H1 (cell line): ENCODE results near the gene ADGRB3. TPM values are rescaled to one million over a fixed set of nuclear protein-coding genes. Genes with fewer than 3 reads are reported as not detected.

Source experiments
- CTCF ChIA-PET: fragments of 300-600 bp; sonication (Branson Sonifier 250); formaldehyde crosslinking; loops from one replicate; lab custom pipeline; 2021; ENCODE audit not compliant: partially characterized antibody; lab: Charles Lee
- POLR2A ChIA-PET: fragments of 300-600 bp; sonication (Branson Sonifier 250); formaldehyde crosslinking; loops from one replicate; lab custom pipeline; 2021; ENCODE audit warnings: inconsistent platforms; ENCODE audit not compliant: partially characterized antibody; lab: Charles Lee
- DNase-seq, 2 experiments: peaks; one replicate each; pipeline versions ENCODE4 v3.0.0 to v3.0.0-alpha.2; 2010 to 2022; ENCODE audit warnings: low spot score in 2 of 2, low read depth in 1 of 2, mixed read lengths in 1 of 2
- FAIRE-seq: peaks from 2 replicates; lab custom pipeline; 2011; peaks lifted over from hg19 to GRCh38; lab: Jason Lieb, UNC
- H2AFZ ChIP-seq: 2 replicates; pipeline ENCODE4 v1.8.1; 2012; ENCODE audit warnings: low read length, inconsistent platforms
- H2AK5ac ChIP-seq: 2 replicates; pipeline ENCODE4 v1.6.1; 2013; ENCODE audit warnings: low read depth, low read length
- H2BK120ac ChIP-seq: replicated peaks from 2 replicates; pipeline ENCODE3; 2013; ENCODE audit warnings: low read depth, low read length, inconsistent platforms
- H2BK12ac ChIP-seq: 2 replicates; pipeline ENCODE4 v1.6.1; 2013; ENCODE audit warnings: low read depth, low read length
- H2BK15ac ChIP-seq: 2 replicates; pipeline ENCODE4 v1.6.1; 2013; ENCODE audit warnings: low read length
- H2BK20ac ChIP-seq: 2 replicates; pipeline ENCODE4 v1.6.1; 2013; ENCODE audit warnings: low read length
- H2BK5ac ChIP-seq: 2 replicates; pipeline ENCODE4 v1.6.1; 2013; ENCODE audit warnings: low read depth, low read length
- H3K14ac ChIP-seq: 2 replicates; pipeline ENCODE4 v1.6.1; 2013; ENCODE audit warnings: inconsistent platforms; ENCODE audit not compliant: insufficient read length
- H3K18ac ChIP-seq: 2 replicates; pipeline ENCODE4 v1.6.1; 2013; ENCODE audit warnings: low read length; ENCODE audit errors: extremely low read depth
- H3K23ac ChIP-seq: 2 replicates; pipeline ENCODE4 v1.6.1; 2013; ENCODE audit warnings: inconsistent platforms; ENCODE audit not compliant: insufficient read length
- H3K23me2 ChIP-seq: 2 replicates; pipeline ENCODE4 v1.6.1; 2013; ENCODE audit warnings: low read depth, low read length
- H3K27ac ChIP-seq: 2 replicates; pipeline ENCODE4 v1.6.1; 2011; ENCODE audit warnings: low read depth, low read length, inconsistent platforms
- H3K27me3 ChIP-seq, 4 experiments: replicated peaks in 1 of 4; 1 replicate in 1 of 4; 2 replicates in 3 of 4; pipeline versions ENCODE4 v1.6.1 to v1.8.1; 2011 to 2013; ENCODE audit warnings: low read length in 3 of 4, mild to moderate bottlenecking in 3 of 4, inconsistent platforms in 2 of 4, mixed read lengths in 2 of 4, moderate library complexity in 1 of 4; ENCODE audit not compliant: control insufficient read depth in 3 of 4, insufficient read depth in 3 of 4; ENCODE audit errors: extremely low read depth in 1 of 4
- H3K36me3 ChIP-seq, 4 experiments: 2 replicates each; pipeline versions ENCODE4 v1.6.1 to v1.8.1; 2011 to 2013; ENCODE audit warnings: mild to moderate bottlenecking in 4 of 4, low read length in 3 of 4, moderate library complexity in 2 of 4, control low read depth in 1 of 4, inconsistent platforms in 1 of 4; ENCODE audit not compliant: insufficient read depth in 4 of 4, control insufficient read depth in 2 of 4
- H3K4ac ChIP-seq: replicated peaks from 2 replicates; pipeline ENCODE3; 2013; ENCODE audit warnings: low read length, low read depth, mixed read lengths, inconsistent platforms; ENCODE audit not compliant: insufficient read length
- H3K4me1 ChIP-seq, 4 experiments: replicated peaks in 1 of 4; 1 replicate in 1 of 4; 2 replicates in 3 of 4; pipeline versions ENCODE4 v1.6.1 to v1.8.1; 2011 to 2013; ENCODE audit warnings: low read length in 3 of 4, inconsistent platforms in 2 of 4, mixed read lengths in 1 of 4; ENCODE audit not compliant: insufficient read depth in 4 of 4, control insufficient read depth in 3 of 4
- H3K4me2 ChIP-seq, 2 experiments: 2 replicates each; pipeline versions ENCODE4 v1.6.1 to v1.8.1; 2011 to 2013; ENCODE audit warnings: low read depth in 2 of 2, low read length in 2 of 2, control low read depth in 1 of 2, inconsistent platforms in 1 of 2, mild to moderate bottlenecking in 1 of 2; ENCODE audit not compliant: insufficient read depth in 1 of 2
- H3K4me3 ChIP-seq, 4 experiments: fragments of 200-600, 300-600 bp in 1 of 4; sonication (generic), shearing (Covaris generic), sonication (Bioruptor Twin) in 1 of 4; 2 replicates each; pipeline versions ENCODE4 v1.5.1 to v1.8.1; 2011 to 2016; ENCODE audit warnings: low read length in 4 of 4, low read depth in 3 of 4, control low read depth in 2 of 4, inconsistent platforms in 2 of 4, mild to moderate bottlenecking in 2 of 4, mixed read lengths in 1 of 4, moderate library complexity in 1 of 4; ENCODE audit not compliant: insufficient read depth in 2 of 4; ENCODE audit errors: extremely low read depth in 1 of 4
- H3K56ac ChIP-seq: replicated peaks from 2 replicates; pipeline ENCODE3; 2013; ENCODE audit warnings: low read depth, mild to moderate bottlenecking, mixed read lengths, low read length, inconsistent platforms; ENCODE audit not compliant: insufficient read length
- H3K79me1 ChIP-seq: 2 replicates; pipeline ENCODE4 v1.6.1; 2013; ENCODE audit warnings: low read depth, low read length, control low read depth
- H3K79me2 ChIP-seq, 2 experiments: 2 replicates each; pipeline versions ENCODE4 v1.6.1 to v1.8.1; 2012 to 2013; ENCODE audit warnings: low read length in 2 of 2, mild to moderate bottlenecking in 2 of 2, inconsistent platforms in 1 of 2; ENCODE audit not compliant: insufficient read depth in 2 of 2, control insufficient read depth in 1 of 2
- H3K9ac ChIP-seq, 4 experiments: replicated peaks in 1 of 4; 1 replicate in 1 of 4; 2 replicates in 3 of 4; pipeline versions ENCODE4 v1.6.1 to v1.8.1; 2011 to 2013; ENCODE audit warnings: low read depth in 3 of 4, low read length in 3 of 4, control low read depth in 2 of 4, mild to moderate bottlenecking in 2 of 4, moderate library complexity in 2 of 4, inconsistent platforms in 1 of 4; ENCODE audit errors: extremely low read depth in 1 of 4
- H3K9me3 ChIP-seq, 2 experiments: 2 replicates each; pipeline versions ENCODE4 v1.6.1 to v1.8.1; 2012 to 2013; ENCODE audit warnings: mild to moderate bottlenecking in 2 of 2, moderate library complexity in 2 of 2, control low read depth in 1 of 2, inconsistent platforms in 1 of 2, low read depth in 1 of 2, low read length in 1 of 2, mixed read lengths in 1 of 2; ENCODE audit not compliant: insufficient read depth in 2 of 2
- H4K20me1 ChIP-seq, 2 experiments: replicated peaks in 1 of 2; 2 replicates each; pipeline versions ENCODE3 to v1.8.1; 2011 to 2013; ENCODE audit warnings: inconsistent platforms in 2 of 2, low read length in 2 of 2, mild to moderate bottlenecking in 1 of 2; ENCODE audit not compliant: insufficient read depth in 2 of 2, control insufficient read depth in 1 of 2
- H4K5ac ChIP-seq: 2 replicates; pipeline ENCODE4 v1.6.1; 2013; ENCODE audit warnings: low read length, low read depth, mixed read lengths, inconsistent platforms; ENCODE audit not compliant: insufficient read length
- H4K8ac ChIP-seq: 2 replicates; pipeline ENCODE4 v1.8.0; 2013; ENCODE audit warnings: mild to moderate bottlenecking, moderate library complexity, low read length, inconsistent platforms; ENCODE audit not compliant: insufficient read depth; ENCODE audit errors: extremely low read depth
- H4K91ac ChIP-seq: replicated peaks from 2 replicates; pipeline ENCODE3; 2013; ENCODE audit warnings: low read length, mixed read lengths, inconsistent platforms; ENCODE audit not compliant: insufficient read length
- KDM5A ChIP-seq: fragments of 200-600 bp; IDR thresholded peaks from 2 replicates; pipeline ENCODE4 v1.7.1; 2012; ENCODE audit warnings: mild to moderate bottlenecking, low read length, inconsistent platforms, mixed read lengths
- SP4 ChIP-seq: IDR thresholded peaks from 2 replicates; pipeline ENCODE4 v1.6.1; 2012; ENCODE audit warnings: low read length, inconsistent platforms
- TAF1 ChIP-seq: IDR thresholded peaks from 2 replicates; pipeline ENCODE4 v1.6.1; 2011; ENCODE audit warnings: mild to moderate bottlenecking, low read depth, low read length
- TEAD4 ChIP-seq: IDR thresholded peaks from 2 replicates; pipeline ENCODE4 v1.6.1; 2012; ENCODE audit warnings: low read depth, low read length, inconsistent platforms, mixed read lengths
- WGBS, 2 experiments: shearing (Covaris generic) in 1 of 2; methylation state at CpG; one replicate each; pipeline versions ENCODE4 v1.1.6 to v1.1.7; 2013 to 2015; ENCODE audit warnings: low lambda C conversion rate in 2 of 2, mixed read lengths in 2 of 2, inconsistent platforms in 1 of 2, low coverage in 1 of 2, missing lambda C conversion rate in 1 of 2; ENCODE audit not compliant: insufficient replicate concordance in 2 of 2, insufficient coverage in 1 of 2, insufficient read length in 1 of 2; ENCODE audit errors: extremely low coverage in 1 of 2, missing lambda C conversion rate in 1 of 2; 5-methylcytosine and 5-hydroxymethylcytosine counted together
- polyA plus RNA-seq, 7 experiments: library from polyadenylated mRNA; depleted of rRNA in 3 of 7; stranded (reverse) in 5 of 7; unstranded in 2 of 7; fragments of >200 nt in 5 of 7; fragments of 200-250 nt in 2 of 7; gene quantifications; 1 replicate in 5 of 7; 2 replicates in 1 of 7; 4 replicates in 1 of 7; pipeline versions ENCODE4 v1.2.1 to v1.2.3, GENCODE V29; 2011 to 2013; ENCODE audit warnings: missing spikeins in 2 of 7, mixed read lengths in 2 of 7
- total RNA-seq: library from RNA; stranded (reverse); fragmentation: NEBNext Ultra II Directional; extraction: Animal tissue kit (Norgen Biotek cat#: 25700); gene quantifications from 2 replicates; pipeline ENCODE4 v1.2.1, GENCODE V29; 2021

The ADGRB3 gene
- total and polyA plus RNA-seq, 2 of the 8 experiments (the other 6 are each of a cell fraction or from before 2014, with no cell fraction given): 0.35 to 1.2 TPM

GRCh38 chr6:68741501-68742386 lies 106.7 kb downstream of the ADGRB3 start:
- no peak overlapping the region for H4K91ac ChIP-seq

More at GRCh38 chr6:68741501-68742386, 106.7 kb downstream of the ADGRB3 start:
- DNase-seq (no peak), FAIRE-seq (no peak)
- no peak overlapping the region for H3K14ac ChIP-seq
- H3K23me2 ChIP-seq: no peaks in the 10 kb centered on the region
- no peak overlapping the region for H2BK120ac ChIP-seq
- peaks cover 0 to 2% (median 0%) of the 10 kb centered on the region in 4 experiments; a peak in 1 of 7 replicates for H3K4me1 ChIP-seq
- no peaks in the 10 kb centered on the region for H3K9me3 ChIP-seq
- no peak overlapping the region for H2AFZ ChIP-seq
- H3K4ac ChIP-seq: no peak overlapping the region
- no peak overlapping the region for H4K5ac ChIP-seq
- H4K20me1 ChIP-seq: no peaks in the 10 kb centered on the region
- H2BK12ac ChIP-seq: no peak overlapping the region
- no peak overlapping the region for H2AK5ac ChIP-seq
- H3K27me3 ChIP-seq: no peaks in the 10 kb centered on the region
- no peak overlapping the region for H3K9ac ChIP-seq
- no peaks in the 10 kb centered on the region for H3K79me2 ChIP-seq
- H3K23ac ChIP-seq: no peak overlapping the region
- H3K36me3 ChIP-seq: no peaks in the 10 kb centered on the region
- POLR2A ChIA-PET: no interaction called here
- WGBS, 2 experiments: 88% methylated on average over 5 of the region's 5 CpGs; no CpG with 5 or more reads in 1 of the 2 experiments
- no peaks in the 10 kb centered on the region for H3K79me1 ChIP-seq
- H4K8ac ChIP-seq: no peak overlapping the region
- H3K27ac ChIP-seq: no peak overlapping the region
- no peak overlapping the region for H2BK20ac ChIP-seq
- CTCF ChIA-PET: no interaction called here
- no peak overlapping the region for H3K4me2 ChIP-seq
- no peak overlapping the region for H2BK15ac ChIP-seq
- H3K56ac ChIP-seq: no peak overlapping the region
- H3K4me3 ChIP-seq: no peak overlapping the region
- TF ChIP-seq TEAD4: no peak
- no peak for TF ChIP-seq TAF1
- no peak for TF ChIP-seq KDM5A
- no peak for TF ChIP-seq SP4
- H2BK5ac ChIP-seq: no peak overlapping the region
- no peak overlapping the region for H3K18ac ChIP-seq
